HepG2 (cell line): ENCODE data around the gene HOXC9. TPM values are rescaled to one million over a fixed set of nuclear protein-coding genes. Genes with fewer than 3 reads are reported as not detected.
A peak's percentile ranks its signal among the peaks of the same experiment; 100 is the strongest.

Experiments used
- ATAC-seq: fragments of 200-7000 bp; cut with Tn5 transposase; 3 replicates; pipeline ENCODE4 v1.9.1; 2020; ENCODE audit warnings: mild to moderate bottlenecking, moderate library complexity
- BruUV-seq: library from RNA; stranded (reverse); fragments of 400-500 nt; replicated peaks from 2 replicates; lab custom pipeline; 2021; lab: Mats Ljungman, UMichigan
- CTCF ChIA-PET: fragments of 300-600 bp; formaldehyde crosslinking; extraction: SDS; loops from one replicate; lab custom pipeline; 2021; ENCODE audit warnings: low total read pairs, inconsistent platforms, low intra/inter-chr PET ratio; lab: Yijun Ruan, JAX
- POLR2A ChIA-PET: fragments of 350-600 bp; sonication (Branson Sonifier 250); formaldehyde crosslinking; loops from one replicate; lab custom pipeline; 2020; ENCODE audit warnings: antibody characterized with exemption, inconsistent platforms; lab: Yijun Ruan, JAX
- DNase-seq: peaks from one replicate; pipeline ENCODE4 v3.0.0-alpha.2; 2015; ENCODE audit warnings: low spot score
- FAIRE-seq: peaks from 3 replicates; lab custom pipeline; 2011; peaks lifted over from hg19 to GRCh38; lab: Jason Lieb, UNC
- H2AFZ ChIP-seq: one replicate; pipeline ENCODE4 v1.6.1; 2011; ENCODE audit warnings: low read length, inconsistent platforms
- H3K27ac ChIP-seq: fragments of 300-600 bp; 3 replicates; pipeline ENCODE4 v1.8.0; 2011; ENCODE audit warnings: mixed run types, mild to moderate bottlenecking, mixed read lengths, low read length, inconsistent platforms; ENCODE audit not compliant: insufficient read depth; ENCODE audit errors: extremely low read length
- H3K27me3 ChIP-seq, 2 experiments: fragments of 200-600 bp in 1 of 2; 2 replicates in 1 of 2; 3 replicates in 1 of 2; pipeline versions ENCODE4 v1.6.0 to v1.8.0; 2011; ENCODE audit warnings: low read length in 2 of 2, mild to moderate bottlenecking in 2 of 2, moderate library complexity in 2 of 2, inconsistent platforms in 1 of 2; ENCODE audit not compliant: insufficient read depth in 2 of 2, control insufficient read depth in 1 of 2
- H3K36me3 ChIP-seq, 2 experiments: fragments of 200-600 bp in 1 of 2; replicated peaks in 1 of 2; 2 replicates in 1 of 2; 3 replicates in 1 of 2; pipeline versions ENCODE4 v1.5.1 to v1.8.0; 2011; ENCODE audit warnings: low read length in 2 of 2, inconsistent platforms in 1 of 2; ENCODE audit not compliant: insufficient read depth in 2 of 2, control insufficient read depth in 1 of 2
- H3K4me1 ChIP-seq: 2 replicates; pipeline ENCODE4 v1.5.1; 2012; ENCODE audit warnings: low read length, inconsistent platforms; ENCODE audit not compliant: insufficient read depth
- H3K4me2 ChIP-seq: 2 replicates; pipeline ENCODE4 v1.6.0; 2011; ENCODE audit warnings: low read depth, low read length, inconsistent platforms
- H3K4me3 ChIP-seq, 3 experiments: fragments of 200-600 bp in 1 of 3; sonication (generic), shearing (Covaris generic) in 1 of 3; replicated peaks in 1 of 3; 2 replicates each; pipeline ENCODE4 v1.5.1; 2011 to 2016; ENCODE audit warnings: low read length in 3 of 3, inconsistent platforms in 2 of 3, low read depth in 2 of 3, mild to moderate bottlenecking in 2 of 3, control low read depth in 1 of 3, mixed read lengths in 1 of 3; ENCODE audit not compliant: insufficient read depth in 1 of 3
- H3K79me2 ChIP-seq: one replicate; pipeline ENCODE4 v1.6.1; 2011; ENCODE audit warnings: low read length, inconsistent platforms; ENCODE audit not compliant: insufficient read depth
- H3K9ac ChIP-seq: 2 replicates; pipeline ENCODE4 v1.6.0; 2011; ENCODE audit warnings: mild to moderate bottlenecking, low read depth, low read length, inconsistent platforms; ENCODE audit not compliant: insufficient read depth
- H3K9me3 ChIP-seq: 2 replicates; pipeline ENCODE4 v1.5.1; 2012; ENCODE audit warnings: mild to moderate bottlenecking, low read length
- H4K20me1 ChIP-seq: 2 replicates; pipeline ENCODE4 v1.6.0; 2011; ENCODE audit warnings: inconsistent platforms, mild to moderate bottlenecking, low read length, moderate library complexity; ENCODE audit not compliant: insufficient read depth
- CSRNP1 ChIP-seq: sonication (generic); formaldehyde crosslinking; IDR thresholded peaks from 2 replicates; pipeline ENCODE4 v1.8.1; 2023; ENCODE audit warnings: mild to moderate bottlenecking, missing genetic modification reagents
- EZH2 ChIP-seq: conservative IDR thresholded peaks from 2 replicates; pipeline ENCODE4 v1.6.1; 2012; ENCODE audit warnings: mild to moderate bottlenecking, low read depth, low read length, moderate library complexity
- HNF4G ChIP-seq, 2 experiments: sonication (generic) in 1 of 2; formaldehyde crosslinking in 1 of 2; IDR thresholded peaks; 2 replicates each; pipeline versions ENCODE4 v1.4.0 to v1.6.1; 2011 to 2020; ENCODE audit warnings: borderline replicate concordance in 2 of 2, low read depth in 2 of 2, mild to moderate bottlenecking in 2 of 2, low read length in 1 of 2, missing genetic modification reagents in 1 of 2, moderate library complexity in 1 of 2
- KMT2A ChIP-seq: sonication (generic); formaldehyde crosslinking; IDR thresholded peaks from 2 replicates; pipeline ENCODE4 v1.4.0; 2020; ENCODE audit warnings: missing genetic modification reagents
- MAFF ChIP-seq: IDR thresholded peaks from 2 replicates; pipeline ENCODE4 v1.6.1; 2011; ENCODE audit warnings: low read depth, low read length, improper control_type of control experiment
- RXRB ChIP-seq: IDR thresholded peaks from 2 replicates; pipeline ENCODE4 v1.6.1; 2016; ENCODE audit warnings: borderline replicate concordance, missing genetic modification reagents, missing compliant biosample characterization
- THRA ChIP-seq: sonication (generic); formaldehyde crosslinking; IDR thresholded peaks from 2 replicates; pipeline ENCODE4 v1.4.0; 2020; ENCODE audit warnings: missing genetic modification reagents, borderline replicate concordance
- ZNF101 ChIP-seq: sonication (generic); formaldehyde crosslinking; IDR thresholded peaks from 2 replicates; pipeline ENCODE4 v1.4.0; 2020; ENCODE audit warnings: mild to moderate bottlenecking, low read depth, missing genetic modification reagents, borderline replicate concordance
- ZNF138 ChIP-seq: sonication (generic); formaldehyde crosslinking; IDR thresholded peaks from 2 replicates; pipeline ENCODE4 v1.5.0; 2020; ENCODE audit warnings: mild to moderate bottlenecking, low read depth, missing genetic modification reagents
- ZNF225 ChIP-seq: sonication (generic); formaldehyde crosslinking; IDR thresholded peaks from 2 replicates; pipeline ENCODE4 v1.4.0; 2020; ENCODE audit warnings: mild to moderate bottlenecking, missing genetic modification reagents
- ZNF678 ChIP-seq: sonication (generic); formaldehyde crosslinking; IDR thresholded peaks from 2 replicates; pipeline ENCODE4 v1.4.0; 2020; ENCODE audit warnings: mild to moderate bottlenecking, missing genetic modification reagents
- ZNF7 ChIP-seq: IDR thresholded peaks from 2 replicates; pipeline ENCODE4 v1.6.1; 2016; ENCODE audit warnings: missing biosample characterization, missing genetic modification reagents
- WGBS: methylation state at CpG from one replicate; pipeline ENCODE4 v1.1.6; 2017; ENCODE audit warnings: low lambda C conversion rate; 5-methylcytosine and 5-hydroxymethylcytosine counted together
- in situ Hi-C: cut with HindIII; loops from 2 replicates; pipeline ENCODE4 v1.10.0; 2017; ENCODE audit warnings: low pct_unique_long_range_greater_than_20kb; ENCODE audit not compliant: extremely low pct_ligation_motif_present
- intact Hi-C: fragments of 100-400 bp; cut with micrococcal nuclease; formaldehyde crosslinking; loops from one replicate; pipeline ENCODE4 v1.10.0; 2022; ENCODE audit not compliant: unreplicated experiment
- polyA plus RNA-seq, 8 experiments: library from polyadenylated mRNA; depleted of rRNA in 3 of 8; stranded (reverse) in 7 of 8; unstranded in 1 of 8; fragments of >200 nt; fragmentation: Illumina TruSeq in 4 of 8; extraction: Trizol in 4 of 8; gene quantifications; 2 replicates each; pipeline versions ENCODE4 v1.2.1 to v1.2.3, GENCODE V29; 2011 to 2016; ENCODE audit warnings: low read depth in 4 of 8, missing spikeins in 1 of 8, mixed read lengths in 1 of 8; ENCODE audit not compliant: insufficient read depth in 1 of 8
- total RNA-seq, 5 experiments: library from RNA; depleted of rRNA; stranded (reverse); fragments of >200 nt; fragmentation: Illumina TruSeq; extraction: Trizol; gene quantifications; 2 replicates each; pipeline ENCODE4 v1.2.3, GENCODE V29; 2016; ENCODE audit warnings: low read depth in 1 of 5

Gene HOXC9
- total and polyA plus RNA-seq, 2 of the 13 experiments (the other 11 are each of a cell fraction or from before 2014, with no cell fraction given) = 0.11 to 1.1 TPM

GRCh38 chr12:53968214-53969127 lies 31.5 kb upstream of the HOXC9 start:
- FAIRE-seq (no peak), ATAC-seq (no peak), DNase-seq (no peak)
- no peak overlapping the region for H3K4me2 ChIP-seq
- H3K9ac ChIP-seq = no peak overlapping the region
- no TSS peak for BruUV-seq
- H3K27me3 ChIP-seq = peaks cover 18 to 99% of the 10 kb centered on the region in 2 experiments
- no peak overlapping the region for H3K4me3 ChIP-seq
- 0 out of 2 replicates have a peak, but pooled peaks cover 2% of the 10 kb centered on the region for H4K20me1 ChIP-seq
- H3K27ac ChIP-seq = no peak overlapping the region
- no peak overlapping the region for H2AFZ ChIP-seq
- ChIA-PET POLR2A (no interaction called here), CTCF (no interaction called here)
- TF ChIP-seq RXRB (CRISPR knock-in tag) (no peak), ZNF101 (CRISPR knock-in tag) (no peak), ZNF7 (CRISPR knock-in tag) (no peak), ZNF225 (CRISPR knock-in tag) (no peak), MAFF (no peak), EZH2 (peak; percentile 72; the same call in 1 of the 2 replicates)
- 14% methylated on average over 21 of the region's 24 CpGs for WGBS
- in situ Hi-C loops = no loop called here
- H3K36me3 ChIP-seq = no peaks in the 10 kb centered on the region
- intact Hi-C loops = no loop called here
- no peaks in the 10 kb centered on the region for H3K79me2 ChIP-seq
- no peaks in the 10 kb centered on the region for H3K9me3 ChIP-seq
- no peaks in the 10 kb centered on the region for H3K4me1 ChIP-seq

GRCh38 chr12:53969588-53970259 lies 30.2 kb upstream of the HOXC9 start:
- Histone ChIP-seq H3K4me3 (no peak overlapping the region), H3K79me2 (no peaks in the 10 kb centered on the region), H3K4me1 (peaks cover 11% of the 10 kb centered on the region; the same call in 1 of the 2 replicates), H3K4me2 (no peak overlapping the region), H3K9ac (no peak overlapping the region), H4K20me1 (0 out of 2 replicates have a peak, but pooled peaks cover 2% of the 10 kb centered on the region), H3K27ac (no peak overlapping the region), H3K9me3 (no peaks in the 10 kb centered on the region), H2AFZ (no peak overlapping the region), H3K36me3 (no peaks in the 10 kb centered on the region), H3K27me3 (peaks cover 19 to 99% of the 10 kb centered on the region in 2 experiments)
- WGBS = 24% methylated on average over 10 of the region's 12 CpGs
- FAIRE-seq (no peak), ATAC-seq (no peak), DNase-seq (no peak)
- in situ Hi-C loops (no loop called here), intact Hi-C loops (no loop called here)
- POLR2A ChIA-PET = no interaction called here
- CTCF ChIA-PET = no interaction called here
- BruUV-seq = no TSS peak
- TF ChIP-seq ZNF138 (CRISPR knock-in tag) = no peak
- TF ChIP-seq THRA (CRISPR knock-in tag) = no peak
- no peak for TF ChIP-seq HNF4G (IDR thresholded peaks at IDR 0.05; ENCODE audit: borderline replicate concordance, low read depth, low read length)
- no peak for TF ChIP-seq HNF4G (CRISPR knock-in tag; IDR thresholded peaks at IDR 0.05; ENCODE audit: borderline replicate concordance, low read depth)
- no peak for TF ChIP-seq CSRNP1 (CRISPR knock-in tag)
- no peak for TF ChIP-seq KMT2A (CRISPR knock-in tag)
- no peak for TF ChIP-seq ZNF678 (CRISPR knock-in tag)
